ENCODE results near the gene SLAMF7.

- TF ChIP-seq CTCF (IDR thresholded peaks at IDR 0.05) (no peak), ZFX (IDR thresholded peaks at IDR 0.05; ENCODE audit: borderline replicate concordance) (no peak)
These were observed 59.4 kb downstream of the SLAMF7 start for GRCh38 chr1:160798439-160798838.

All from 22Rv1 (cell line).